NB4 (cell line): ENCODE data around the gene CTDSP1.

Experiments
- CTCF ChIP-seq: IDR thresholded peaks from one replicate; pipeline ENCODE4 v1.5.1; 2012; ENCODE audit warnings: low read depth, low read length
- POLR2A ChIP-seq: IDR thresholded peaks from 2 replicates; pipeline ENCODE4 v1.6.1; 2011; ENCODE audit warnings: mild to moderate bottlenecking; ENCODE audit not compliant: insufficient read length; ENCODE audit errors: extremely low read depth

- TF ChIP-seq POLR2A (no peak), CTCF (no peak)
Measured at GRCh38 chr2:218382785-218383184, 16.9 kb upstream of the CTDSP1 start.
